HepG2 (cell line): ENCODE measurements around the gene THEMIS. TPM values are rescaled to one million over a fixed set of nuclear protein-coding genes. Genes with fewer than 3 reads are reported as not detected.

Source experiments
- ATAC-seq: fragments of 200-7000 bp; cut with Tn5 transposase; 3 replicates; pipeline ENCODE4 v1.9.1; 2020; ENCODE audit warnings: mild to moderate bottlenecking, moderate library complexity
- BruUV-seq: library from RNA; stranded (reverse); fragments of 400-500 nt; replicated peaks from 2 replicates; lab custom pipeline; 2021; lab: Mats Ljungman, UMichigan
- CTCF ChIA-PET: fragments of 300-600 bp; formaldehyde crosslinking; extraction: SDS; loops from one replicate; lab custom pipeline; 2021; ENCODE audit warnings: low total read pairs, inconsistent platforms, low intra/inter-chr PET ratio; lab: Yijun Ruan, JAX
- POLR2A ChIA-PET: fragments of 350-600 bp; sonication (Branson Sonifier 250); formaldehyde crosslinking; loops from one replicate; lab custom pipeline; 2020; ENCODE audit warnings: antibody characterized with exemption, inconsistent platforms; lab: Yijun Ruan, JAX
- DNase-seq: peaks from one replicate; pipeline ENCODE4 v3.0.0-alpha.2; 2015; ENCODE audit warnings: low spot score
- FAIRE-seq: peaks from 3 replicates; lab custom pipeline; 2011; peaks lifted over from hg19 to GRCh38; lab: Jason Lieb, UNC
- H2AFZ ChIP-seq: one replicate; pipeline ENCODE4 v1.6.1; 2011; ENCODE audit warnings: low read length, inconsistent platforms
- H3K27ac ChIP-seq: fragments of 300-600 bp; 3 replicates; pipeline ENCODE4 v1.8.0; 2011; ENCODE audit warnings: mixed run types, mild to moderate bottlenecking, mixed read lengths, low read length, inconsistent platforms; ENCODE audit not compliant: insufficient read depth; ENCODE audit errors: extremely low read length
- H3K27me3 ChIP-seq, 2 experiments: fragments of 200-600 bp in 1 of 2; 2 replicates in 1 of 2; 3 replicates in 1 of 2; pipeline versions ENCODE4 v1.6.0 to v1.8.0; 2011; ENCODE audit warnings: low read length in 2 of 2, mild to moderate bottlenecking in 2 of 2, moderate library complexity in 2 of 2, inconsistent platforms in 1 of 2; ENCODE audit not compliant: insufficient read depth in 2 of 2, control insufficient read depth in 1 of 2
- H3K36me3 ChIP-seq, 2 experiments: fragments of 200-600 bp in 1 of 2; replicated peaks in 1 of 2; 2 replicates in 1 of 2; 3 replicates in 1 of 2; pipeline versions ENCODE4 v1.5.1 to v1.8.0; 2011; ENCODE audit warnings: low read length in 2 of 2, inconsistent platforms in 1 of 2; ENCODE audit not compliant: insufficient read depth in 2 of 2, control insufficient read depth in 1 of 2
- H3K4me1 ChIP-seq: 2 replicates; pipeline ENCODE4 v1.5.1; 2012; ENCODE audit warnings: low read length, inconsistent platforms; ENCODE audit not compliant: insufficient read depth
- H3K4me2 ChIP-seq: 2 replicates; pipeline ENCODE4 v1.6.0; 2011; ENCODE audit warnings: low read depth, low read length, inconsistent platforms
- H3K4me3 ChIP-seq, 3 experiments: fragments of 200-600 bp in 1 of 3; sonication (generic), shearing (Covaris generic) in 1 of 3; replicated peaks in 1 of 3; 2 replicates each; pipeline ENCODE4 v1.5.1; 2011 to 2016; ENCODE audit warnings: low read length in 3 of 3, inconsistent platforms in 2 of 3, low read depth in 2 of 3, mild to moderate bottlenecking in 2 of 3, control low read depth in 1 of 3, mixed read lengths in 1 of 3; ENCODE audit not compliant: insufficient read depth in 1 of 3
- H3K79me2 ChIP-seq: one replicate; pipeline ENCODE4 v1.6.1; 2011; ENCODE audit warnings: low read length, inconsistent platforms; ENCODE audit not compliant: insufficient read depth
- H3K9ac ChIP-seq: 2 replicates; pipeline ENCODE4 v1.6.0; 2011; ENCODE audit warnings: mild to moderate bottlenecking, low read depth, low read length, inconsistent platforms; ENCODE audit not compliant: insufficient read depth
- H3K9me3 ChIP-seq: 2 replicates; pipeline ENCODE4 v1.5.1; 2012; ENCODE audit warnings: mild to moderate bottlenecking, low read length
- H4K20me1 ChIP-seq: 2 replicates; pipeline ENCODE4 v1.6.0; 2011; ENCODE audit warnings: inconsistent platforms, mild to moderate bottlenecking, low read length, moderate library complexity; ENCODE audit not compliant: insufficient read depth
- MAFF ChIP-seq: IDR thresholded peaks from 2 replicates; pipeline ENCODE4 v1.6.1; 2011; ENCODE audit warnings: low read depth, low read length, improper control_type of control experiment
- MAFK ChIP-seq, 2 experiments: IDR thresholded peaks in 1 of 2; conservative IDR thresholded peaks in 1 of 2; 2 replicates each; pipeline ENCODE4 v1.6.1; 2011; ENCODE audit warnings: improper control_type of control experiment in 2 of 2, low read length in 2 of 2
- SKI ChIP-seq: fragments of 450-650 bp; IDR thresholded peaks from one replicate; pipeline ENCODE4 v1.6.1; 2018; ENCODE audit warnings: mild to moderate bottlenecking; ENCODE audit not compliant: partially characterized antibody
- ZFP41 ChIP-seq: sonication (generic); formaldehyde crosslinking; IDR thresholded peaks from 2 replicates; pipeline ENCODE4 v1.4.0; 2020; ENCODE audit warnings: mild to moderate bottlenecking, missing genetic modification reagents, borderline replicate concordance
- in situ Hi-C: cut with HindIII; loops from 2 replicates; pipeline ENCODE4 v1.10.0; 2017; ENCODE audit warnings: low pct_unique_long_range_greater_than_20kb; ENCODE audit not compliant: extremely low pct_ligation_motif_present
- intact Hi-C: fragments of 100-400 bp; cut with micrococcal nuclease; formaldehyde crosslinking; loops from one replicate; pipeline ENCODE4 v1.10.0; 2022; ENCODE audit not compliant: unreplicated experiment
- polyA plus RNA-seq, 8 experiments: library from polyadenylated mRNA; depleted of rRNA in 3 of 8; stranded (reverse) in 7 of 8; unstranded in 1 of 8; fragments of >200 nt; fragmentation: Illumina TruSeq in 4 of 8; extraction: Trizol in 4 of 8; gene quantifications; 2 replicates each; pipeline versions ENCODE4 v1.2.1 to v1.2.3, GENCODE V29; 2011 to 2016; ENCODE audit warnings: low read depth in 4 of 8, missing spikeins in 1 of 8, mixed read lengths in 1 of 8; ENCODE audit not compliant: insufficient read depth in 1 of 8
- total RNA-seq, 5 experiments: library from RNA; depleted of rRNA; stranded (reverse); fragments of >200 nt; fragmentation: Illumina TruSeq; extraction: Trizol; gene quantifications; 2 replicates each; pipeline ENCODE4 v1.2.3, GENCODE V29; 2016; ENCODE audit warnings: low read depth in 1 of 5
- TF ChIP-seq, protein P1 (sequence below): fragments of 450-650 bp; IDR thresholded peaks from 2 replicates; pipeline ENCODE4 v1.6.1; 2016

Gene THEMIS
- total and polyA plus RNA-seq, 2 of the 13 experiments (the other 11 are each of a cell fraction or from before 2014, with no cell fraction given) = not detected

DNA sequence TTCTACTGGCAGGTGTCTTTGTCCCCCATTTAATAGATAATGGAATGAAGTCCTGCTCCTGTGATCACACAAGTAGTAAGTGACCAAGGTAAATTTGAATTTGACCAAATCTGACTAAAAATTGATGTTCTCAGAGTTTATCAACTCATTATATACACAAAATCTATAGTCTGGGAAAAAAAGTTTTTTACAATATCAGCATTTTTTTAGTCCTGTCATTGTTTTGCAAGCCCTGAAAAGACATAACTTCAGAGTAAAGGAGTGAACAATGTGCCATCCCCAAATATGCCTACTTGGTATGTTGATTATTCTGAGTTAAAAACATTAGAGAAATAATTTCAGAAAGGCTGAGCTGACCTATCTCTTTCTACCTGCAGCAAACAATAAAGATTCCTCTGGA lies 209.7 kb downstream of the THEMIS start:
- H3K9me3 ChIP-seq = no peaks in the 10 kb centered on the region
- ATAC-seq (no peak), DNase-seq (no peak), FAIRE-seq (no peak)
- H3K9ac ChIP-seq = no peak overlapping the region
- no peaks in the 10 kb centered on the region for H3K79me2 ChIP-seq
- no peak overlapping the region for H3K4me2 ChIP-seq
- intact Hi-C loops (loop anchor here (2.0 kb wide), 1 partner anchor 136 kb away; no protein-coding TSS in a partner anchor), in situ Hi-C loops (no loop called here)
- no peaks in the 10 kb centered on the region for H4K20me1 ChIP-seq
- H3K4me3 ChIP-seq = no peak overlapping the region
- no peak overlapping the region for H3K27ac ChIP-seq
- H3K36me3 ChIP-seq = no peaks in the 10 kb centered on the region
- no peak overlapping the region for H2AFZ ChIP-seq
- ChIA-PET CTCF (no interaction called here), POLR2A (no interaction called here)
- H3K4me1 ChIP-seq = no peaks in the 10 kb centered on the region
- TF ChIP-seq ZFP41 (CRISPR knock-in tag) (no peak), MAFK (conservative IDR thresholded peaks at IDR 0.05 in 1 of 2, IDR thresholded peaks at IDR 0.05 in 1 of 2; ENCODE audit: low read length in 2 of 2) (peak; percentile 84 to 93), MAFF (peak; percentile 92)
- no TSS peak for BruUV-seq
- H3K27me3 ChIP-seq = no peaks in the 10 kb centered on the region

GRCh38 chr6:127690588-127690987 lies 210.3 kb downstream of the THEMIS start:
- no peak for ATAC-seq
- intact Hi-C loops = loop anchor here (1.0 to 2.0 kb wide), 2 partner anchors 136 to 225 kb away; no protein-coding TSS in a partner anchor
- DNase-seq = no peak
- no peaks in the 10 kb centered on the region for H3K79me2 ChIP-seq
- H3K4me3 ChIP-seq = no peak overlapping the region
- H3K4me1 ChIP-seq = no peaks in the 10 kb centered on the region
- no peak overlapping the region for H3K27ac ChIP-seq
- ChIA-PET POLR2A (no interaction called here), CTCF (interaction anchor here (1.4 kb wide), 1 partner anchor 226 kb away, joined by 8 read pairs; no protein-coding TSS in a partner anchor)
- TF ChIP-seq, protein P1, sequence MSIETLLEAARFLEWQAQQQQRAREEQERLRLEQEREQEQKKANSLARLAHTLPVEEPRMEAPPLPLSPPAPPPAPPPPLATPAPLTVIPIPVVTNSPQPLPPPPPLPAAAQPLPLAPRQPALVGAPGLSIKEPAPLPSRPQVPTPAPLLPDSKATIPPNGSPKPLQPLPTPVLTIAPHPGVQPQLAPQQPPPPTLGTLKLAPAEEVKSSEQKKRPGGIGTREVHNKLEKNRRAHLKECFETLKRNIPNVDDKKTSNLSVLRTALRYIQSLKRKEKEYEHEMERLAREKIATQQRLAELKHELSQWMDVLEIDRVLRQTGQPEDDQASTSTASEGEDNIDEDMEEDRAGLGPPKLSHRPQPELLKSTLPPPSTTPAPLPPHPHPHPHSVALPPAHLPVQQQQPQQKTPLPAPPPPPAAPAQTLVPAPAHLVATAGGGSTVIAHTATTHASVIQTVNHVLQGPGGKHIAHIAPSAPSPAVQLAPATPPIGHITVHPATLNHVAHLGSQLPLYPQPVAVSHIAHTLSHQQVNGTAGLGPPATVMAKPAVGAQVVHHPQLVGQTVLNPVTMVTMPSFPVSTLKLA = peak; percentile 95
- TF ChIP-seq SKI = no peak
- H2AFZ ChIP-seq = no peak overlapping the region
- FAIRE-seq = no peak
- BruUV-seq = no TSS peak
- H3K4me2 ChIP-seq = no peak overlapping the region
- H4K20me1 ChIP-seq = no peaks in the 10 kb centered on the region
- H3K9me3 ChIP-seq = no peaks in the 10 kb centered on the region
- H3K9ac ChIP-seq = no peak overlapping the region
- in situ Hi-C loops = no loop called here
- H3K36me3 ChIP-seq = no peaks in the 10 kb centered on the region
- H3K27me3 ChIP-seq = no peaks in the 10 kb centered on the region
